ENCODE measurements around the gene HPD. TPM values are rescaled to one million over a fixed set of nuclear protein-coding genes. Genes with fewer than 3 reads are reported as not detected.

HPD gene
- total and polyA plus RNA-seq, 7 experiments from 2014 or later: not detected

- ChIA-PET POLR2A (interaction anchor here (0.6 to 28.5 kb wide), 17 partner anchors 9 to 1636 kb away, joined by 3 to 1941 read pairs (median 3); partner anchors contain the start of genes DIABLO, RHOF, RNF34 and SETD1B), CTCF (interaction anchor here (0.5 to 13.4 kb wide), 18 partner anchors 15 to 273 kb away, joined by 3 to 609 read pairs (median 4); partner anchors contain the start of genes PSMD9 and RHOF)
- H3K4me3 ChIP-seq (ENCODE audit: low read length): peak overlapping the region; percentile 74
- ATAC-seq (peak; percentile 92), DNase-seq (peak in 8 of 9 donors; percentile 55 to 86 (median 75))
- Mint-ChIP-seq H3K27me3 (no peaks in the 10 kb centered on the region), H3K36me3 (peaks cover 5 to 34% (median 16%) of the 10 kb centered on the region in 5 donors), H3K4me3 (peak overlapping the region; percentile 75 to 92 (median 84)), H3K9me3 (peaks cover 0 to 2% (median 0%) of the 10 kb centered on the region in 11 donors), H3K4me1 (peaks cover 29 to 69% (median 47%) of the 10 kb centered on the region in 7 donors), H3K27ac (peak overlapping the region; percentile 23 to 92 (median 75))
- H3K9me3 ChIP-seq (ENCODE audit: control insufficient read depth in 2 of 3, low read length in 3 of 3): no peaks in the 10 kb centered on the region
- intact Hi-C loops (cut with micrococcal nuclease): loop anchor here (1.0 to 2.0 kb wide), 6 partner anchors 8 to 114 kb away; no protein-coding TSS in a partner anchor
- H3K4me1 ChIP-seq (ENCODE audit: control insufficient read depth in 2 of 2, insufficient read depth in 2 of 2, low read length in 2 of 2): peaks cover 38 to 48% of the 10 kb centered on the region in 2 donors
- no peaks in the 10 kb centered on the region for H3K27me3 ChIP-seq (ENCODE audit: control insufficient read depth in 2 of 2, insufficient read depth in 2 of 2, low read length in 2 of 2)
- peaks cover 0 to 77% (median 21%) of the 10 kb centered on the region in 3 experiments for H3K36me3 ChIP-seq (ENCODE audit: control insufficient read depth in 2 of 3, insufficient read depth in 3 of 3, low read length in 3 of 3)
- peak overlapping the region; percentile 63 for H3K27ac ChIP-seq (ENCODE audit: low read depth, low read length)
Measured at GRCh38 chr12:121811434-121812319, 47.0 kb downstream of the HPD start.

GRCh38 chr12:121810833-121811433 lies 47.7 kb downstream of the HPD start:
- peaks cover 0 to 73% (median 14%) of the 10 kb centered on the region in 3 experiments for H3K36me3 ChIP-seq (ENCODE audit: control insufficient read depth in 2 of 3, insufficient read depth in 3 of 3, low read length in 3 of 3)
- peak overlapping the region; percentile 72 to 92 (median 82) for H3K4me3 Mint-ChIP-seq
- ChIA-PET POLR2A (interaction anchor here (0.6 to 28.5 kb wide), 15 partner anchors 9 to 1637 kb away, joined by 3 to 1941 read pairs (median 3); partner anchors contain the start of genes DIABLO, RHOF, RNF34 and SETD1B), CTCF (interaction anchor here (0.5 to 13.4 kb wide), 12 partner anchors 15 to 113 kb away, joined by 3 to 609 read pairs (median 4); partner anchors contain the start of gene RHOF)
- DNase-seq: no peak
- H3K9me3 ChIP-seq (ENCODE audit: control insufficient read depth in 2 of 3, low read length in 3 of 3): no peaks in the 10 kb centered on the region
- ATAC-seq: no peak
- peaks cover 0 to 2% (median 0%) of the 10 kb centered on the region in 11 donors for H3K9me3 Mint-ChIP-seq
- no peaks in the 10 kb centered on the region for H3K27me3 ChIP-seq (ENCODE audit: control insufficient read depth in 2 of 2, insufficient read depth in 2 of 2, low read length in 2 of 2)
- H3K4me1 ChIP-seq (ENCODE audit: control insufficient read depth in 2 of 2, insufficient read depth in 2 of 2, low read length in 2 of 2): peaks cover 42 to 49% of the 10 kb centered on the region in 2 donors
- peaks cover 34 to 70% (median 46%) of the 10 kb centered on the region in 7 donors for H3K4me1 Mint-ChIP-seq
- no peaks in the 10 kb centered on the region for H3K27me3 Mint-ChIP-seq
- peak overlapping the region; percentile 63 for H3K27ac ChIP-seq (ENCODE audit: low read depth, low read length)
- intact Hi-C loops (cut with micrococcal nuclease): loop anchor here in 1 of 2 donors (1.0 kb wide), 2 partner anchors 8 to 16 kb away; no protein-coding TSS in a partner anchor
- peak overlapping the region; percentile 74 for H3K4me3 ChIP-seq (ENCODE audit: low read length)
- H3K36me3 Mint-ChIP-seq: peaks cover 8 to 35% (median 14%) of the 10 kb centered on the region in 5 donors
- H3K27ac Mint-ChIP-seq: peak overlapping the region; percentile 32 to 92 (median 73)

- Mint-ChIP-seq H3K36me3 (peaks cover 8 to 37% (median 12%) of the 10 kb centered on the region in 5 donors), H3K4me1 (peaks cover 35 to 71% (median 46%) of the 10 kb centered on the region in 7 donors), H3K27me3 (no peaks in the 10 kb centered on the region), H3K9me3 (peaks cover 0 to 2% (median 0%) of the 10 kb centered on the region in 11 donors), H3K4me3 (peak overlapping the region in 8 of 10 donors; percentile 72 to 92 (median 81)), H3K27ac (peak overlapping the region in 4 of 9 donors; percentile 73 to 92 (median 88))
- Histone ChIP-seq H3K27ac (ENCODE audit: low read depth, low read length) (peak overlapping the region; percentile 63), H3K4me3 (ENCODE audit: low read length) (no peak overlapping the region), H3K9me3 (ENCODE audit: control insufficient read depth in 2 of 3, low read length in 3 of 3) (no peaks in the 10 kb centered on the region), H3K36me3 (ENCODE audit: control insufficient read depth in 2 of 3, insufficient read depth in 3 of 3, low read length in 3 of 3) (peaks cover 0 to 70% (median 14%) of the 10 kb centered on the region in 3 experiments), H3K27me3 (ENCODE audit: control insufficient read depth in 2 of 2, insufficient read depth in 2 of 2, low read length in 2 of 2) (no peaks in the 10 kb centered on the region), H3K4me1 (ENCODE audit: control insufficient read depth in 2 of 2, insufficient read depth in 2 of 2, low read length in 2 of 2) (peaks cover 42 to 49% of the 10 kb centered on the region in 2 donors)
- no peak for ATAC-seq
- POLR2A ChIA-PET: interaction anchor here (0.6 to 28.5 kb wide), 11 partner anchors 10 to 518 kb away, joined by 3 to 1941 read pairs (median 3); partner anchors contain the start of genes RHOF, SETD1B and TMEM120B
- DNase-seq: no peak
- intact Hi-C loops (cut with micrococcal nuclease): no loop called here
- CTCF ChIA-PET: interaction anchor here (0.5 to 13.4 kb wide), 7 partner anchors 14 to 113 kb away, joined by 3 to 609 read pairs (median 4); partner anchors contain the start of gene RHOF
Measured at GRCh38 chr12:121810234-121810817, 48.3 kb downstream of the HPD start.

- H3K9me3 ChIP-seq (ENCODE audit: control insufficient read depth in 2 of 3, low read length in 3 of 3): no peaks in the 10 kb centered on the region
- Mint-ChIP-seq H3K36me3 (peaks cover 8 to 38% (median 12%) of the 10 kb centered on the region in 5 donors), H3K4me1 (peaks cover 35 to 68% (median 46%) of the 10 kb centered on the region in 7 donors), H3K9me3 (peaks cover 0 to 2% (median 0%) of the 10 kb centered on the region in 11 donors), H3K4me3 (peak overlapping the region in 8 of 10 donors; percentile 13 to 91 (median 56)), H3K27ac (peak overlapping the region in 7 of 9 donors; percentile 53 to 80 (median 75)), H3K27me3 (no peaks in the 10 kb centered on the region)
- POLR2A ChIA-PET: interaction anchor here (0.8 to 28.5 kb wide), 5 partner anchors 22 to 519 kb away, joined by 3 to 1941 read pairs (median 3); partner anchors contain the start of genes PSMD9, RHOF, SETD1B and TMEM120B
- ATAC-seq (no peak), DNase-seq (no peak)
- H3K36me3 ChIP-seq (ENCODE audit: control insufficient read depth in 2 of 3, insufficient read depth in 3 of 3, low read length in 3 of 3): peaks cover 0 to 70% (median 10%) of the 10 kb centered on the region in 3 experiments
- intact Hi-C loops (cut with micrococcal nuclease): loop anchor here in 1 of 2 donors (10.0 kb wide), 1 partner anchor 415 kb away; the partner anchor contains the start of gene DIABLO
- peaks cover 42 to 49% of the 10 kb centered on the region in 2 donors for H3K4me1 ChIP-seq (ENCODE audit: control insufficient read depth in 2 of 2, insufficient read depth in 2 of 2, low read length in 2 of 2)
- no peak overlapping the region for H3K27ac ChIP-seq (ENCODE audit: low read depth, low read length)
- no peaks in the 10 kb centered on the region for H3K27me3 ChIP-seq (ENCODE audit: control insufficient read depth in 2 of 2, insufficient read depth in 2 of 2, low read length in 2 of 2)
- CTCF ChIA-PET: interaction anchor here (4.4 to 13.4 kb wide), 2 partner anchors 13 to 23 kb away, joined by 21 to 609 read pairs; partner anchors contain the start of gene RHOF
- H3K4me3 ChIP-seq (ENCODE audit: low read length): no peak overlapping the region
Measured at GRCh38 chr12:121809712-121810116, 48.9 kb downstream of the HPD start.

GRCh38 chr12:121808623-121809022 lies 50.0 kb downstream of the HPD start:
- Histone ChIP-seq H3K27ac (ENCODE audit: low read depth, low read length) (peak overlapping the region; percentile 26), H3K4me1 (ENCODE audit: control insufficient read depth in 2 of 2, insufficient read depth in 2 of 2, low read length in 2 of 2) (peaks cover 42 to 46% of the 10 kb centered on the region in 2 donors), H3K27me3 (ENCODE audit: control insufficient read depth in 2 of 2, insufficient read depth in 2 of 2, low read length in 2 of 2) (no peaks in the 10 kb centered on the region), H3K4me3 (ENCODE audit: low read length) (no peak overlapping the region), H3K9me3 (ENCODE audit: control insufficient read depth in 2 of 3, low read length in 3 of 3) (no peaks in the 10 kb centered on the region), H3K36me3 (ENCODE audit: control insufficient read depth in 2 of 3, insufficient read depth in 3 of 3, low read length in 3 of 3) (peaks cover 0 to 67% (median 5%) of the 10 kb centered on the region in 3 experiments)
- ChIA-PET POLR2A (interaction anchor here (1.4 to 28.5 kb wide), 2 partner anchors 18 to 21 kb away, joined by 5 to 1941 read pairs; partner anchors contain the start of genes RHOF and SETD1B), CTCF (interaction anchor here (0.6 to 13.4 kb wide), 4 partner anchors 12 to 346 kb away, joined by 4 to 609 read pairs (median 14); partner anchors contain the start of gene RHOF)
- ATAC-seq: no peak
- intact Hi-C loops (cut with micrococcal nuclease): loop anchor here in 1 of 2 donors (10.0 kb wide), 1 partner anchor 416 kb away; the partner anchor contains the start of gene DIABLO
- Mint-ChIP-seq H3K4me1 (peaks cover 33 to 64% (median 44%) of the 10 kb centered on the region in 7 donors), H3K27me3 (no peaks in the 10 kb centered on the region), H3K36me3 (peaks cover 8 to 34% (median 10%) of the 10 kb centered on the region in 5 donors), H3K27ac (peak overlapping the region in 5 of 9 donors; percentile 31 to 81 (median 76)), H3K4me3 (peak overlapping the region in 9 of 10 donors; percentile 17 to 91 (median 47)), H3K9me3 (peaks cover 0 to 2% (median 0%) of the 10 kb centered on the region in 11 donors)
- DNase-seq: no peak

Measured in naive thymus-derived CD4-positive, alpha-beta T cell (primary cell).